ENCODE data around the gene ZNF488.
"Not testable (repeated sequence)": the region's sequence is repeated elsewhere in the genome, so short reads cannot be mapped to it uniquely, and the experiment has no call there.

The ZNF488 gene

GRCh38 chr10:47384148-47384921 is at the start of gene ZNF488:
ZNF488 (minus strand) TSS chr10:47384293; CDS start chr10:47368829, 15,464 bp downstream.
- peak in 1 of 2 donors; percentile 43 for DNase-seq

GRCh38 chr10:47425813-47426419 is 41.8 kb upstream of the ZNF488 start:
- no peak for DNase-seq

- DNase-seq, result no peak
These were observed 40.1 kb upstream of the ZNF488 start for GRCh38 chr10:47424231-47424630.

- no peak for DNase-seq
These were observed 39.4 kb upstream of the ZNF488 start for GRCh38 chr10:47423476-47423875.

GRCh38 chr10:47421057-47421952 is 37.2 kb upstream of the ZNF488 start:
- no peak for DNase-seq

GRCh38 chr10:47420305-47421056 is 36.4 kb upstream of the ZNF488 start:
- DNase-seq, result no peak

DNA sequence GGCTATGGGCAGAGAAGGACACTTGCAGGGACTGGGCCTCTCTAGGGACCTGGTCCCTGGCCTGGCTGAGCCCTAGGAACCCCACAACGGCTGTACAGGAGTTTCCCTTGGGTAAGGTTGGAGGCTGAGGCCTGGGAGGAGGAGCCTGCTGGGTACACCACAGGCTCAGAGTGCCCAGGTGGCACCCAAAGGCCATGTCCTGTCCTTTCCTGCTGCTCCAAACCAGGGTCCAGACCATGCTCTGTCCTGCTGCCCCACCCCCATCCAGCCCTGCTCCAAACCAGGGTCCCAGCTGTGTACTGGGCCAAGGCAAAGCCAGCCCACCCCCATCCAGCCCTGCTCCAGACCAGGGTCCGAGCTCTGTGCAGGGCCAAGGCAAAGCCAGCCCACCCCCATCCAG is 35.3 kb upstream of the ZNF488 start:
- no peak for DNase-seq

DNA sequence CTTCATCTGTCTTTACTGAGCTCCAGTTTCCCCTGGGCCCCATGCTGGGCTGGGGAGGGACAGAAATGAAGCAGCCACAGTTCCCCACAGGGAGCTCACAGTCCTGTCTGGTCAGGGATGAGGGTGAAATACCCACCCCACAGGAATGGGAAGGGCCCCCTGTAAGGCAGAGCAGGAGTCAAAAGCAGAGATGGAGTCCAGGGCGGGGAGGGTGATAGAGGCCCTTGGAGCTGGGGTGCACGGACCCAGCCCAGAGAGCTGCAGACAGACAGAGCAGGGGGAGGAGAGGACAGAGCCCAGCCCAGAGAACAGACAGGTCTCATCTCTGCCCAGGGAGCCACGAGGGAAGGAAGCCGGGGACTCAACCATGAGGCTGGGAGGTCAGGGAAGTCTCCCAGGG is 34.9 kb upstream of the ZNF488 start:
- DNase-seq, result no peak

DNA sequence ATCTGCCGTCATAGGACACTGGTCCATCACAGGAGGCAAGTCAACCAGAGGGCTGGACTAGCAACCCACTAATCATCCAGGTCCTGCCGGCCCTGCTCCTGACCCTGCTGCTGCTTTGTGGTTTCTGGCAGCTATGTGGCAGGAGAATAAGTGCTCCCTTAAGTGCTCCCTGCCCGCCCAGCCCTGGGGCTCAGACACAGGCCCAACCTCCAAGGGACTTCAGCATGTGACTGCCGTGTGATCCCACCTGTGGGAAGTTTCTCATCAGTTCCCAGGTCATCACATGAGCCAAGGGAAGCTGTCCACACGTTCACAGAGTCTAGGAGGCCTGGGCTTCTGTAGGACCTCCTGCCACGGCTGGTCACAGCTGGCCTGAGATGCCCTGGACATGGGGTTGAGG is 34.2 kb upstream of the ZNF488 start:
- no peak for DNase-seq

- not testable (repeated sequence) for DNase-seq
These were observed 32.5 kb upstream of the ZNF488 start for GRCh38 chr10:47416305-47417218.

GRCh38 chr10:47415520-47416304 is 31.6 kb upstream of the ZNF488 start:
- no peak for DNase-seq

DNA sequence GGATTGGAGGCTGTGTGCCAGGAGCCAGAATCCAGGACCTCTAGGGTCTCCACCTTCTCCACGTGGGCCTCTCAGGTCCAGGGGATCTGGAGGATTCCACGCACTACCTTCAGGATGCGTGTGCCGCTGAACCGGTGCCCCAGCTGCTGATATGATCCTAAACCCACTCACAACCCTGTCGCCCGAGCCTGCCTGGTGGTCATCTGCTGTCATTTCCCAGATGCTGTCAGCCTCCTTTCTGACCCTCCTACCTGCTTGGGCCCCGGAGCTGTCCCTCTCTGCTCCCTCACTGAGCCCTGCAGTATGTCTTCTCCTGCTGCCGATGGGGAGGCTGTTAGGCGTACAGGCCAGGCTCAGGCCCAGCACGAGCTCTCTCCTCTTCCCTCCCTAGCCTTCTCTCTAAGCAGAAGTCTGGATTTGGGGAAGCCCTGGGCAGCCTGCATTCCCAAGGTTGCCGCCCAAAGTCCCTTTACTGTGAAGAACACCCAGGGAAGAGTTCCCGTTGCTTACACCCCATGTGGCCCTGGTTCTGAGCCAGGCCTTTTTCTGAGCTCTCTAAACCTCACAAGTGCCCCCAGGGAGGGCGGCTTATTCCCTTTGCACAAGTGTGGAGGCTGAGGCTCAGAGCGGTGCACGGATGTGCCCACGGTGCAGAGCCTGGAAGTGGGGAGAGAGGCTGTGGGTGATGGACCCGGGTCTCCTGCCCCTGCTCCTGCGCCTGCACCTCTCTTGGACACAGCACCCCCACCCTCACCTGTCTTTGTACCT is 30.8 kb upstream of the ZNF488 start:
- DNase-seq, result no peak

DNA sequence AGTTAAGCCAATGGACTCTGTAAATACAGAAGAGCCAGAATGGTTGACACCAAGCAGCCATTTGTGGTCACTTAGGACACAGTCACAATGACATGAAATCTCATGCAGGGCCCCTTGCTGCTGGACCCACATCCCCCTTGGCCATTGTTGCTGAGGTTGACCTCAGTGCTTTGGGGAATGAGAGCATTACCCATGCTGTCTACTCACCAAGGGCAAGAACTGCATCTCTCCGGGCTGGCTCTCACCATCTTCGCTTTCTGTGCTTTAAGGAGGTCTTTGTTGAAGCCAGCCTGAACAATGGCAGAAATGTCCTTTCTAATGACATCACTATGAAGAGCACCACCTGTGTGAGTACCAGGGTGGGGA is 30.1 kb upstream of the ZNF488 start:
- no peak for DNase-seq

DNA sequence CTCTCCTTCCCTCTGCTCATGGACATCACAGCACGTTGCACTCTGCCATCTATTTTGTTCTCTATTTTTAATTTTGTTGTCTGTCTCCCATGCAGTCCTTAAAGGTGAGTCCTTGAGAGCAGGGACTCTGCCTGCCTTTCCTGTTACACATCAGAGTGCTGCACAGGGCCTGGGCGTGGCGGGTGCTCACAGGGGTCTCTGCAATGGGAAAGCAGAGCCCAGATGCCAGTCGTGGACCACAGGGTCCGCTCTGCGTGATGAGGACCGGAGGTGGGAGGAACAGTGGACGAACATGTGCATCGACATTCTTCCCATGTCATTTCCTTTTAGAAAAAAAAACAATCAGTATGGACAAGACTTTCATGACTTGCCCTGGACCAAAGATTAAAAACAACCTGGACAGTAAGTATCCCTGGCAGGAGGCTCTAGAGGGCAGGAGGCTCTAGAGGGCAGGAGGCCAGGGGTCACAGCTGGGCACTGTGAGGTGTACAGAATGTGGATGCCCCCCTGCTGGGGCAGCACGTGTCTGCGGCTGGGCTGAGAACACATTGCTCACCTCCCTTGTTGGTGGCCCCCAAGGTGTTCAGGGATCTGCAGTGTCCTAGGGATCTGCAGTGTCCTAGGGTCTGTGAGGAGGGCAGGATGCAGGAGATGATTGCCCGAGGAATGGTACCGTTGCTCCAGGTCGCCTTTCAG is 29.6 kb upstream of the ZNF488 start:
- no peak for DNase-seq

GRCh38 chr10:47412869-47413268 is 28.8 kb upstream of the ZNF488 start:
- no peak for DNase-seq

DNA sequence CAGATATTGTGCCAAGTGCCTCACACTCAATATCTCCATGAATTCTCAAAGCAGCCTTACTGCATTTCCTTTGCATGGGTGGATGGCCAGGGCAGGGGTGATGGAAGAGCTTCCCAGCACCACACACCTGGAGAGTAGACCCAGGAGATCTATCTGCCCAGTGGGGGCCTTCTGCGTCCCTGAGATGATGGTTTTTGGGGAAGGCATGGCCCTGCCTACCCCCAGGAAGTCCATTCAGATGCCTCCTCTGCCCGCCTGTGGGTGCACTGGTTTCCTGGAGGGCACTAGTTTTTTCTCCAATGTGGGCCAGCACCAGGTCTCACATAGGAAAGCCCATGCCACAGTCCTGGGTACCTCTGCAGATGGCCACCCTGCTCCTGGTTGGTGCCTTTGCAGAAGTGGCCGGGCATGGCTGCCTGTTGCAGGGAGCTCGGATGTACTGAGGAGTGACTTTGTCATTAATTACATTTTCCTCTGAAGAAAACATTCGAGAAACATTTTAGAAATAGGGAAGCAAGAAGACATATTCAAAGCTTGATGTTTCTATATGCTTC is 28.2 kb upstream of the ZNF488 start:
- DNase-seq, result no peak

DNA sequence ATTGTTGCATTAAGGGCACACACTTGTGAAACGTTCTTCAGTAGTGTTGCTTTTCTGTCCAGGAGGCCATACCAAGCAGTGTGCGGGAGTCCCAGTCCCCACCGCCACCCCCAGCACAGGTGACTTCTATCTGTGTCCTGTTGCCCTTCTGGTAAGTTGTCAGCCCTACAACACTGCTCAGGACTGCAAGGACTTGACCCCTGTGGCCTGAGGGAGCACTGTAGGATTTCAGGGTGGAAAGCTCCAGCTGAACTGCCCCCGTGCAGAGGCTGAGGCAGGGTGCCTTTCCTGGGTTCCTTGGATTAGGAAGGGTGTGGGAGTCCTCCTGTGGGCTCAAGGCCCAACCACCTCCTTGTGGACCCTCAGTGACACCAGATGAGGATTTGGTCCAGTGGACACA is 26.8 kb upstream of the ZNF488 start:
- no peak for DNase-seq

GRCh38 chr10:47410271-47410670 is 26.2 kb upstream of the ZNF488 start:
- DNase-seq, result no peak

- no peak for DNase-seq
These were observed 25.8 kb upstream of the ZNF488 start for GRCh38 chr10:47409866-47410256.
